Body of pancreas (tissue), 4 donors: ENCODE results near the gene KLK1.

Source experiments
- CTCF ChIP-seq, 7 experiments: fragments of 450-650 bp in 4 of 7; fragments of 200-600 bp in 3 of 7; sonication (generic) in 3 of 7; IDR thresholded peaks; one replicate each; pipeline ENCODE4 v1.5.1; 2016 to 2019; ENCODE audit warnings: antibody characterized with exemption in 7 of 7
- POLR2A ChIP-seq, 3 donors: fragments of 450-650 bp; IDR thresholded peaks; one replicate each; pipeline ENCODE4 v1.6.1; 2016; ENCODE audit warnings: antibody characterized with exemption in 3 of 3, mild to moderate bottlenecking in 2 of 3

GRCh38 chr19:50798659-50799546, 24.7 kb downstream of the KLK1 start:
- no peak for TF ChIP-seq CTCF (IDR thresholded peaks at IDR 0.05)
- TF ChIP-seq POLR2A (IDR thresholded peaks at IDR 0.05), result no peak
